K562 (cell line): Measurements from ENCODE around the gene CD96. TPM values are rescaled to one million over a fixed set of nuclear protein-coding genes. Genes with fewer than 3 reads are reported as not detected.

Experiments used
- ATAC-seq: fragments of 200-7000 bp; cut with Tn5 transposase; 3 replicates; pipeline ENCODE4 v1.9.1; 2020; ENCODE audit warnings: moderate library complexity
- BruUV-seq: library from RNA; stranded (reverse); fragments of 400-500 nt; replicated peaks from 2 replicates; lab custom pipeline; 2021; lab: Mats Ljungman, UMichigan
- CTCF ChIA-PET: fragments of 300-600 bp; formaldehyde crosslinking; extraction: SDS; loops from one replicate; lab custom pipeline; 2021; ENCODE audit warnings: low intra/inter-chr PET ratio; lab: Yijun Ruan, JAX
- POLR2A ChIA-PET: fragments of 300-600, 350-650 bp; sonication (Branson Sonifier 250); formaldehyde crosslinking; extraction: SDS; loops from one replicate; lab custom pipeline; 2021; ENCODE audit warnings: antibody characterized with exemption, inconsistent platforms; lab: Yijun Ruan, JAX
- DNase-seq, 4 experiments: peaks; one replicate each; pipeline versions ENCODE4 v3.0.0 to v3.0.0-alpha.2; 2011 to 2018; ENCODE audit warnings: low spot score in 3 of 4, mixed read lengths in 3 of 4; ENCODE audit errors: extremely low read depth in 1 of 4
- FAIRE-seq: peaks from 2 replicates; lab custom pipeline; 2011; peaks lifted over from hg19 to GRCh38; lab: Jason Lieb, UNC
- H2AFZ ChIP-seq: 2 replicates; pipeline ENCODE4 v1.6.0; 2011; ENCODE audit warnings: low read depth, low read length, control low read depth, inconsistent platforms
- H3K27ac ChIP-seq: fragments of 200-600 bp; 3 replicates; pipeline ENCODE4 v1.8.0; 2011; ENCODE audit warnings: low read depth, mild to moderate bottlenecking, control low read depth, inconsistent platforms, low read length, moderate library complexity, mixed read lengths; ENCODE audit errors: extremely low read depth
- H3K27me3 ChIP-seq, 2 experiments: fragments of 300-600 bp in 1 of 2; 2 replicates in 1 of 2; 3 replicates in 1 of 2; pipeline versions ENCODE4 v1.6.0 to v1.8.0; 2011; ENCODE audit warnings: inconsistent platforms in 2 of 2, low read length in 2 of 2, mild to moderate bottlenecking in 1 of 2, mixed read lengths in 1 of 2, moderate library complexity in 1 of 2; ENCODE audit not compliant: control insufficient read depth in 2 of 2, insufficient read depth in 2 of 2
- H3K36me3 ChIP-seq: fragments of 300-600 bp; 3 replicates; pipeline ENCODE4 v1.8.0; 2011; ENCODE audit warnings: mild to moderate bottlenecking, low read length, inconsistent platforms; ENCODE audit not compliant: control insufficient read depth, insufficient read depth
- H3K4me1 ChIP-seq, 2 experiments: fragments of 200-600 bp in 1 of 2; replicated peaks in 1 of 2; 2 replicates in 1 of 2; 3 replicates in 1 of 2; pipeline versions ENCODE4 v1.5.1 to v1.8.0; 2011; ENCODE audit warnings: inconsistent platforms in 2 of 2, low read length in 2 of 2, mild to moderate bottlenecking in 1 of 2, mixed read lengths in 1 of 2, moderate library complexity in 1 of 2; ENCODE audit not compliant: control insufficient read depth in 2 of 2, insufficient read depth in 2 of 2
- H3K4me2 ChIP-seq: 2 replicates; pipeline ENCODE4 v1.6.1; 2011; ENCODE audit warnings: low read length, control low read depth, inconsistent platforms, mixed read lengths; ENCODE audit not compliant: insufficient read depth
- H3K4me3 ChIP-seq: fragments of 200-600 bp; sonication (generic), shearing (Covaris generic); 2 replicates; pipeline ENCODE4 v1.5.1; 2016; ENCODE audit warnings: control low read depth, inconsistent platforms
- H3K79me2 ChIP-seq: fragments of 200-600 bp; 3 replicates; pipeline ENCODE4 v1.8.0; 2011; ENCODE audit warnings: low read length, inconsistent platforms; ENCODE audit not compliant: control insufficient read depth, insufficient read depth
- H3K9ac ChIP-seq, 2 experiments: 2 replicates each; pipeline versions ENCODE4 v1.6.0 to v1.6.1; 2011; ENCODE audit warnings: low read depth in 2 of 2, low read length in 2 of 2, control low read depth in 1 of 2, inconsistent platforms in 1 of 2, mild to moderate bottlenecking in 1 of 2, mixed read lengths in 1 of 2; ENCODE audit not compliant: insufficient read depth in 1 of 2
- H3K9me1 ChIP-seq: one replicate; pipeline ENCODE4 v1.6.0; 2011; ENCODE audit warnings: inconsistent platforms, mild to moderate bottlenecking, low read length, moderate library complexity; ENCODE audit not compliant: control insufficient read depth, insufficient read depth
- H3K9me3 ChIP-seq: replicated peaks from 2 replicates; pipeline ENCODE4 v1.5.1; 2011; ENCODE audit warnings: low read depth, low read length, inconsistent platforms; ENCODE audit not compliant: control insufficient read depth, insufficient read depth
- H4K20me1 ChIP-seq: replicated peaks from 2 replicates; pipeline ENCODE4 v1.6.1; 2011; ENCODE audit warnings: low read length, inconsistent platforms, mixed read lengths; ENCODE audit not compliant: control insufficient read depth, insufficient read depth
- DMBX1 ChIP-seq: fragments of 250-450 bp; sonication (Bioruptor Pico); IDR thresholded peaks from 2 replicates; pipeline ENCODE4 v1.8.0; 2022; ENCODE audit warnings: inconsistent platforms, mild to moderate bottlenecking, moderate library complexity, borderline replicate concordance
- GABPA ChIP-seq: fragments of 200-800 bp; sonication (Bioruptor generic); conservative IDR thresholded peaks from 2 replicates; pipeline ENCODE4 v1.6.1; 2016; ENCODE audit warnings: low read depth, missing genetic modification characterization, missing compliant biosample characterization
- HNRNPK ChIP-seq: fragments of 200-400 bp; formaldehyde crosslinking; IDR thresholded peaks from one replicate; pipeline ENCODE4 v1.6.1; 2018; ENCODE audit warnings: mild to moderate bottlenecking, low read depth, low read length; ENCODE audit not compliant: poor library complexity, severe bottlenecking
- LEF1 ChIP-seq: fragments of 450-650 bp; IDR thresholded peaks from 2 replicates; pipeline ENCODE4 v1.6.1; 2016; ENCODE audit warnings: mild to moderate bottlenecking
- MBD2 ChIP-seq: sonication (generic); IDR thresholded peaks from 2 replicates; pipeline ENCODE4 v1.6.1; 2016; ENCODE audit warnings: low read depth, borderline replicate concordance
- ZNF175 ChIP-seq: fragments of 200-800 bp; sonication (Bioruptor generic); IDR thresholded peaks from 2 replicates; pipeline ENCODE4 v1.6.1; 2016; ENCODE audit warnings: low read depth, mild to moderate bottlenecking, missing genetic modification characterization, missing compliant biosample characterization
- ZNF589 ChIP-seq: fragments of 200-800 bp; sonication (Bioruptor generic); IDR thresholded peaks from 2 replicates; pipeline ENCODE4 v1.6.1; 2016; ENCODE audit warnings: low read depth, missing genetic modification characterization, missing compliant biosample characterization
- ZNF639 ChIP-seq, 2 experiments: fragments of 200-800 bp in 1 of 2; sonication (Bioruptor generic) in 1 of 2; sonication (generic) in 1 of 2; formaldehyde crosslinking in 1 of 2; IDR thresholded peaks in 1 of 2; conservative IDR thresholded peaks in 1 of 2; 2 replicates each; pipeline versions ENCODE4 v1.5.0 to v1.6.1; 2016 to 2020; ENCODE audit warnings: missing compliant biosample characterization in 1 of 2, missing genetic modification characterization in 1 of 2, missing genetic modification reagents in 1 of 2
- WGBS: fragments of 100-300 bp; shearing (Covaris generic); methylation state at CpG from one replicate; pipeline ENCODE4 v1.1.6; 2016; ENCODE audit warnings: low coverage, mixed read lengths; ENCODE audit not compliant: insufficient coverage; ENCODE audit errors: missing lambda C conversion rate; 5-methylcytosine and 5-hydroxymethylcytosine counted together
- in situ Hi-C: fragments of 300-500 bp; cut with MboI; formaldehyde crosslinking; loops from 4 replicates; pipeline ENCODE4 v1.15.0; 2018; ENCODE audit warnings: inconsistent platforms, mixed read lengths
- intact Hi-C: fragments of 100-400 bp; cut with micrococcal nuclease; formaldehyde crosslinking; loops from 2 replicates; pipeline ENCODE4 v1.14.2; 2022
- polyA plus RNA-seq, 8 experiments: library from polyadenylated mRNA; depleted of rRNA in 4 of 8; stranded (reverse) in 5 of 8; unstranded in 3 of 8; fragments of >200 nt; fragmentation: Nextera tagmentation in 2 of 8; fragmentation: Illumina TruSeq in 1 of 8; extraction: Ambion mirVana in 2 of 8; extraction: Trizol in 1 of 8; gene quantifications; 2 replicates each; pipeline versions ENCODE4 v1.2.1 to v1.2.3, GENCODE V29; 2011 to 2014; ENCODE audit warnings: inconsistent platforms in 1 of 8, missing spikeins in 1 of 8
- total RNA-seq, 7 experiments: library from RNA; depleted of rRNA in 6 of 7; stranded (reverse); fragments of >200 nt in 6 of 7; fragmentation: Illumina TruSeq in 2 of 7; extraction: Trizol in 2 of 7; gene quantifications; 2 replicates each; pipeline versions ENCODE4 v1.2.1 to v1.2.3, GENCODE V29; 2011 to 2021; ENCODE audit warnings: low replicate concordance in 1 of 7

Gene CD96
- total and polyA plus RNA-seq, 9 of the 15 experiments (the other 6 are each of a cell fraction or from before 2014, with no cell fraction given) = 0.32 to 5.7 (median 1.2) TPM

- Histone ChIP-seq H3K27me3 (no peaks in the 10 kb centered on the region), H3K36me3 (no peaks in the 10 kb centered on the region), H3K4me1 (no peaks in the 10 kb centered on the region), H3K9me1 (no peaks in the 10 kb centered on the region), H4K20me1 (no peaks in the 10 kb centered on the region), H3K9ac (no peak overlapping the region), H3K27ac (peak overlapping the region; percentile 41; the same call in 1 of the 3 replicates), H3K4me3 (no peak overlapping the region), H2AFZ (0 out of 2 replicates have a peak overlapping the region, but pooled peaks have one; percentile 32), H3K79me2 (no peaks in the 10 kb centered on the region), H3K4me2 (no peak overlapping the region; the same call in 1 of the 2 replicates), H3K9me3 (no peaks in the 10 kb centered on the region)
- no TSS peak for BruUV-seq
- ChIA-PET CTCF (no interaction called here), POLR2A (no interaction called here)
- ATAC-seq (no peak), FAIRE-seq (no peak), DNase-seq (peak in 1 of 4 experiments; percentile 12)
- TF ChIP-seq ZNF175 (CRISPR knock-in tag) = peak; percentile 51; the same call in 1 of the 2 replicates
- TF ChIP-seq ZNF589 (CRISPR knock-in tag) = peak; percentile 45; the same call in 1 of the 2 replicates
- peak in 1 of 2 experiments; percentile 17; a peak in 1 of 4 replicates for TF ChIP-seq ZNF639 (CRISPR knock-in tag; conservative IDR thresholded peaks at IDR 0.05 in 1 of 2, IDR thresholded peaks at IDR 0.05 in 1 of 2)
- TF ChIP-seq DMBX1 (CRISPR knock-in tag) = 0 out of 2 replicates have a peak, but pooled peaks have one; percentile 19
- no peak for TF ChIP-seq MBD2
- no peak for TF ChIP-seq HNRNPK
- peak; percentile 16; the same call in 1 of the 2 replicates for TF ChIP-seq GABPA (tag)
- no peak for TF ChIP-seq LEF1
- intact Hi-C loops = no loop called here
- 0% methylated on average over 4 of the region's 4 CpGs for WGBS
- in situ Hi-C loops = no loop called here
These were observed 5.6 kb downstream of the CD96 start for GRCh38 chr3:111547631-111548030.
